Calu3 (cell line): ENCODE measurements around the gene ANGPTL8. TPM values are rescaled to one million over a fixed set of nuclear protein-coding genes. Genes with fewer than 3 reads are reported as not detected.

ENCODE experiments used
- BruUV-seq: library from RNA; stranded (reverse); fragments of 400-500 nt; replicated peaks from 2 replicates; lab custom pipeline; 2021; lab: Mats Ljungman, UMichigan
- CTCF ChIA-PET: fragments of 300-600 bp; sonication (Branson Sonifier 250); formaldehyde crosslinking; loops from one replicate; lab custom pipeline; 2022; ENCODE audit warnings: antibody characterized with exemption; lab: Charles Lee
- DNase-seq: peaks from one replicate; pipeline ENCODE4 v3.0.0; 2022
- H3K27ac Mint-ChIP-seq: one replicate; pipeline ENCODE4 v1.8.0; 2022; ENCODE audit warnings: mixed read lengths; ENCODE audit not compliant: unreplicated experiment
- H3K27me3 Mint-ChIP-seq: one replicate; pipeline ENCODE4 v1.8.0; 2022; ENCODE audit warnings: mixed read lengths; ENCODE audit not compliant: unreplicated experiment
- H3K36me3 Mint-ChIP-seq: one replicate; pipeline ENCODE4 v1.8.0; 2022; ENCODE audit warnings: mild to moderate bottlenecking, moderate library complexity, mixed read lengths; ENCODE audit not compliant: insufficient read depth, unreplicated experiment
- H3K4me1 Mint-ChIP-seq: one replicate; pipeline ENCODE4 v1.8.0; 2022; ENCODE audit warnings: mild to moderate bottlenecking, low read depth, mixed read lengths; ENCODE audit not compliant: unreplicated experiment
- H3K4me3 Mint-ChIP-seq: one replicate; pipeline ENCODE4 v1.8.0; 2022; ENCODE audit warnings: mild to moderate bottlenecking, low read depth, moderate library complexity, mixed read lengths; ENCODE audit not compliant: unreplicated experiment
- H3K9me3 Mint-ChIP-seq: one replicate; pipeline ENCODE4 v1.8.0; 2022; ENCODE audit warnings: low read depth, mixed read lengths; ENCODE audit not compliant: unreplicated experiment
- CTCF ChIP-seq: fragments of 200-600 bp; IDR thresholded peaks from one replicate; pipeline ENCODE4 v1.8.0; 2022; ENCODE audit warnings: antibody characterized with exemption; ENCODE audit not compliant: unreplicated experiment
- intact Hi-C: fragments of 100-400 bp; cut with micrococcal nuclease; formaldehyde crosslinking; loops from one replicate; pipeline ENCODE4 v1.10.0; 2022; ENCODE audit not compliant: unreplicated experiment
- total RNA-seq: library from RNA; stranded (reverse); gene quantifications from 2 replicates; pipeline ENCODE4 v1.2.3, GENCODE V29; 2022

The ANGPTL8 gene
- total RNA-seq, 1 experiment from 2014 or later = not detected

DNA sequence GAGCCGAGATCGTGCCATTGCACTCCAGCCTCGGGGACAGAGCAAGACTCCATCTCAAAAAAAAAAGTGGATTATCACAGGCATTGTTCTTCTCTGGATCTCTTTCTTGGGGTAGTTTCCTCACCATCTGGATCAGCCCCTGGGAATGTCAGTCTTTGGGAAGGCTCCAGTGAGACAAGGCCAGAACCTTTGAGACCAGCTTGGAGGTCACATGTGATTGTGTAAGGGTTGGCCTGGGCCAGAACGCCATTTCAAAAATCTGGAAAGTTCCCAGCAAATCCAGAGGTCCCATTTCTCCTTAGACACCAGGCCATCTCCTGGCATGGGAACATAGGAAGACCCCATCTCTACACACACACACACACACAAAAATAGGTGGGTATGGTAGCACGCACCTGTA lies 14.2 kb upstream of the ANGPTL8 start:
- CTCF ChIA-PET = no interaction called here
- Mint-ChIP-seq H3K4me1 (no peaks in the 10 kb centered on the region), H3K36me3 (peaks cover 23% of the 10 kb centered on the region), H3K27ac (no peak overlapping the region), H3K27me3 (no peaks in the 10 kb centered on the region), H3K4me3 (no peak overlapping the region), H3K9me3 (peaks cover 3% of the 10 kb centered on the region)
- BruUV-seq = no TSS peak
- no peak for DNase-seq
- intact Hi-C loops = no loop called here
- no peak for TF ChIP-seq CTCF

GRCh38 chr19:11225815-11226214 lies 13.6 kb upstream of the ANGPTL8 start:
- no peak overlapping the region for H3K4me3 Mint-ChIP-seq
- CTCF ChIA-PET = no interaction called here
- no peaks in the 10 kb centered on the region for H3K4me1 Mint-ChIP-seq
- no peak for DNase-seq
- H3K36me3 Mint-ChIP-seq = peaks cover 18% of the 10 kb centered on the region
- no peak overlapping the region for H3K27ac Mint-ChIP-seq
- no TSS peak for BruUV-seq
- H3K9me3 Mint-ChIP-seq = no peaks in the 10 kb centered on the region
- no peak for TF ChIP-seq CTCF
- H3K27me3 Mint-ChIP-seq = no peaks in the 10 kb centered on the region
- intact Hi-C loops = no loop called here

DNA sequence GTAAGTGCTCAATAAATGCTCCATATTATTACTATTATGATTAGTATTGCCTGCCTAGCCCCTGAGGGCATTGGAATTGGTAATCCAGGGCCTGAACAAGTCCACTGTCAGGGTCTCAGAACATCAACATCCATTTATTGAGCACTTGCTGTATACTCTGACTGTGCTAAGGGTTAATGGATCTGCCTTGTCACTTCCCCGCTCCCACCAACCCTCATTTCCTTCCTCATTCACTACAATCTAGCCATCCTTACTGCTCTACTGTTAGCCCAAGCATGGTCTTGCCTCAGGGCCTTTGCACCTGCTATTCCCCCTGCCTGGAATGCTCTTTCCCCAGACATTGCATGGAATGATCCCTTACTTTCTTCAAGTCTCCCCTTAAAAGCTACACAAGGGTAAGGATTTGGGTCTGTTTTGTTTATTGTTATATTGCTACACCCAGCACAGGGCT lies 12.7 kb upstream of the ANGPTL8 start:
- no peak overlapping the region for H3K4me3 Mint-ChIP-seq
- no peak for TF ChIP-seq CTCF
- H3K9me3 Mint-ChIP-seq = no peaks in the 10 kb centered on the region
- no TSS peak for BruUV-seq
- DNase-seq = no peak
- intact Hi-C loops = no loop called here
- CTCF ChIA-PET = interaction anchor here (0.6 kb wide), 1 partner anchor 14 kb away, joined by 5 read pairs; no protein-coding TSS in a partner anchor
- H3K4me1 Mint-ChIP-seq = no peaks in the 10 kb centered on the region
- H3K27me3 Mint-ChIP-seq = no peaks in the 10 kb centered on the region
- peaks cover 12% of the 10 kb centered on the region for H3K36me3 Mint-ChIP-seq
- H3K27ac Mint-ChIP-seq = peak overlapping the region; percentile 33

DNA sequence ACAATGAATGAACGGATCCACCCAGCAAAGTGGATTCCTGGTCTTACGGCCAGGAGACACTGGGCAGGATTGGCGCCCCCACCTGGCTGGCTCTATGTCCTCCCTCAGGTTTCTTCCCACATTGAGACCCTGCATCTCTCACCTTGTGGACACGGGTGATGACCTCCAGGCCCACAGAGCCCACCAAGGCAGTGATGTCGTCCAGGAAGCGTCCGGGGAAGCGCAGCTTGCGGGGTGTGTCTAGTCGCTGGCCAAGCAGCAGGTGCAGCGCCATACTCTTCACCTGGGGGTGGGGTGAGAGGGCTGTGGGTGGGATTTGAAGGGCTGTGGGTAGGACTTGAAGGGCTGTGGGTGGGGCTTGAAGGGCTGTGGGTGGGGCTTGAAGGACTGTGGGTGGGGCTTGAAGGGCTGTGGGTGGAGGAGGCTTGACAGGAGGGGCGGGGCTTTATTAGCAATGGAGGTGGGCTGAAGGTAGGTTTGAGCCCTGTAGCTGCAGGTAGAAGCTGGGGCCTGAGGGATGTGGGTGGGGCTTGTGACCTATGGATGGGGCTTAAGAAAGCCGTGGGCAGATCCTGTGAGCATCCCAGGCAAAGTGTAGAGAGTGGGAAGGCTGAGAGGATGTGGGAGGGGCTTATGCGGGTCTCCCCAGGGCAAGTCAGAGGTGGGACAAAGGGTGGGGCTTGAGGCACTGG lies 12.1 kb upstream of the ANGPTL8 start:
- CTCF ChIA-PET = interaction anchor here (0.6 kb wide), 2 partner anchors 10 to 15 kb away, joined by 4 to 5 read pairs; no protein-coding TSS in a partner anchor
- peak overlapping the region; percentile 33 for H3K27ac Mint-ChIP-seq
- peaks cover 9% of the 10 kb centered on the region for H3K36me3 Mint-ChIP-seq
- intact Hi-C loops = no loop called here
- no peaks in the 10 kb centered on the region for H3K9me3 Mint-ChIP-seq
- BruUV-seq = no TSS peak
- DNase-seq = peak; percentile 19
- no peak for TF ChIP-seq CTCF
- no peaks in the 10 kb centered on the region for H3K4me1 Mint-ChIP-seq
- H3K27me3 Mint-ChIP-seq = no peaks in the 10 kb centered on the region
- no peak overlapping the region for H3K4me3 Mint-ChIP-seq
